NCI-H524 (cell line): ENCODE measurements around the gene SYCP2.

Source experiments
- DNase-seq, 2 experiments: peaks; one replicate each; lab custom pipeline; 2025; lab: John Stamatoyannopoulos, UW

Gene SYCP2

GRCh38 chr20:59942245-59942644, 8.8 kb upstream of the SYCP2 start:
- DNase-seq = no peak

- no peak for DNase-seq
These were observed 7.5 kb upstream of the SYCP2 start for GRCh38 chr20:59940956-59941294.

GRCh38 chr20:59940129-59940955, 6.9 kb upstream of the SYCP2 start, which contains the start of the genes FAM217B and PPP1R3D:
TSS of gene FAM217B (plus strand) at chr20:59940389. CDS start at chr20:59943944, 3,555 bp downstream.
TSS of gene PPP1R3D (minus strand) at chr20:59940305. CDS start at chr20:59939931, 374 bp downstream.
- DNase-seq = peak; percentile 84 to 85

- no peak for DNase-seq
These were observed 6.4 kb upstream of the SYCP2 start for GRCh38 chr20:59939879-59940128.

GRCh38 chr20:59939052-59939878, 5.8 kb upstream of the SYCP2 start:
- no peak for DNase-seq

- DNase-seq = no peak
These were observed 5.2 kb upstream of the SYCP2 start for GRCh38 chr20:59938696-59939051.

GRCh38 chr20:59938221-59938620, 4.8 kb upstream of the SYCP2 start:
- no peak for DNase-seq

- no peak for DNase-seq
These were observed 3.7 kb upstream of the SYCP2 start for GRCh38 chr20:59937150-59937549.

- DNase-seq = no peak
These were observed 3.0 kb upstream of the SYCP2 start for GRCh38 chr20:59936409-59936808.

- no peak for DNase-seq
These were observed 2.2 kb upstream of the SYCP2 start for GRCh38 chr20:59935457-59936185.

GRCh38 chr20:59933849-59934585, 580 bp upstream of the SYCP2 start:
- peak; percentile 13 to 67 for DNase-seq

- DNase-seq = no peak
These were observed 681 bp downstream of the SYCP2 start for GRCh38 chr20:59932616-59933295.

- DNase-seq = no peak
These were observed 1.7 kb downstream of the SYCP2 start for GRCh38 chr20:59931511-59932312.

- no peak for DNase-seq
These were observed 7.5 kb downstream of the SYCP2 start for GRCh38 chr20:59925899-59926298.

- no peak for DNase-seq
These were observed 8.1 kb downstream of the SYCP2 start for GRCh38 chr20:59925359-59925758.

- no peak for DNase-seq
These were observed 9.9 kb downstream of the SYCP2 start for GRCh38 chr20:59923514-59923913.

GRCh38 chr20:59920944-59921343, 12.5 kb downstream of the SYCP2 start:
- DNase-seq = no peak

GRCh38 chr20:59912609-59913008, 20.8 kb downstream of the SYCP2 start:
- no peak for DNase-seq

GRCh38 chr20:59911041-59911440, 22.4 kb downstream of the SYCP2 start:
- no peak for DNase-seq

- DNase-seq = no peak
These were observed 24.6 kb downstream of the SYCP2 start for GRCh38 chr20:59908855-59909254.

- DNase-seq = no peak
These were observed 29.8 kb downstream of the SYCP2 start for GRCh38 chr20:59903621-59904020.
